Stimulated activated CD4-positive, alpha-beta T cell treated with anti-CD3 and anti-CD28 coated beads, TNF-alpha, amount 100 ng/mL, for 1 hour (primary cell): ENCODE data around the gene MAGEC3.
"Not testable (repeated sequence)": the region's sequence is repeated elsewhere in the genome, so short reads cannot be mapped to it uniquely, and the experiment has no call there.

Experiments
- DNase-seq, 3 donors: peaks; one replicate each; pipeline ENCODE4 v3.0.0-alpha.2; 2020; ENCODE audit warnings: low read depth in 3 of 3, low spot score in 1 of 3

MAGEC3 gene, protein sequence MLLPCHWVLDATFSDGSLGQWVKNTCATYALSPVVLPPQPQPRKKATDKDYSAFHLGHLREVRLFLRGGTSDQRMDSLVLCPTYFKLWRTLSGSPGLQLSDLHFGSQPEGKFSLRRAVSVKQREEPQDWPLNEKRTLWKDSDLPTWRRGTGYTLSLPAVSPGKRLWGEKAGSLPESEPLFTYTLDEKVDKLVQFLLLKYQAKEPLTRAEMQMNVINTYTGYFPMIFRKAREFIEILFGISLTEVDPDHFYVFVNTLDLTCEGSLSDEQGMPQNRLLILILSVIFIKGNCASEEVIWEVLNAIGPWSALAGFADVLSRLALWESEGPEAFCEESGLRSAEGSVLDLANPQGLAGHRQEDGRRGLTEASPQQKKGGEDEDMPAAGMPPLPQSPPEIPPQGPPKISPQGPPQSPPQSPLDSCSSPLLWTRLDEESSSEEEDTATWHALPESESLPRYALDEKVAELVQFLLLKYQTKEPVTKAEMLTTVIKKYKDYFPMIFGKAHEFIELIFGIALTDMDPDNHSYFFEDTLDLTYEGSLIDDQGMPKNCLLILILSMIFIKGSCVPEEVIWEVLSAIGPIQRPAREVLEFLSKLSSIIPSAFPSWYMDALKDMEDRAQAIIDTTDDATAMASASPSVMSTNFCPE

DNA sequence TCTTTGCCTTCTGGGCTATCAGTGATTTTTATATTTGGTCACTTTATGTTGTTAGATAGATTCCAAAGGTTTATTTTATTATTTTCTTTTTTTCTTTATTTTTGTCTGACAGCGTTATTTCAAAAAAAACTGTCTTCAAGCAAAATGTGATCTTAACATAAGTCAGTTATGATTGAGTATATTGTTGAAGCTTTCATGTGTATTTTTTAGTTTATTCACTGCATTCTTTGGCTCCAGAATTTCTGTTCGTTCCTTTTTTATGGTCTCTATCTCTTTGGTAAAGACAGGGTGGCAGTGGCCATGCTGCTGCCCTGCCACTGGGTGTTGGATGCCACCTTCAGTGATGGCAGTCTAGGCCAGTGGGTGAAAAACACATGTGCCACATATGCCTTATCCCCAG lies at the start of gene MAGEC3:
TSS of gene MAGEC3 (plus strand) at position 301 of the 400 bp plus-strand sequence. CDS start at position 301, 0 bp downstream.
- DNase-seq: no peak

DNA sequence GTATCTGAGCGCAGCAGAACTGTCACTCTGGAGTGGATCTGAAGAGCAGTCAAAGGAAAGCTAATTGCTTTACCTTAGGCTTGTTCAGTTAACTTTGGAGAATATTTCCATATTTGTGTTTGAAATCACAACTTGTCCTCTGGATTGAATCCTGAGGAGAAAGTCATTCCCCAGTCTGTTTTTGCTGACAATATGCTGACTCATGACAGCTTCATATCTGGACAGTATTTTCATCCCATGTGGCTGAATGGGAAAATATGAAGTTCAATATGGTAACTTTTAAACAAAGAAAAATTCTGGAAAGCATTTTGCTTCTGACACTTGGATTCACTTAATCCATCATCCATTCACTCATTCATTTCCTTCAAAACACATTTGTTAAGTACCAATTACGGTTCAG lies 46.3 kb upstream of the MAGEC3 start:
- DNase-seq: no peak

DNA sequence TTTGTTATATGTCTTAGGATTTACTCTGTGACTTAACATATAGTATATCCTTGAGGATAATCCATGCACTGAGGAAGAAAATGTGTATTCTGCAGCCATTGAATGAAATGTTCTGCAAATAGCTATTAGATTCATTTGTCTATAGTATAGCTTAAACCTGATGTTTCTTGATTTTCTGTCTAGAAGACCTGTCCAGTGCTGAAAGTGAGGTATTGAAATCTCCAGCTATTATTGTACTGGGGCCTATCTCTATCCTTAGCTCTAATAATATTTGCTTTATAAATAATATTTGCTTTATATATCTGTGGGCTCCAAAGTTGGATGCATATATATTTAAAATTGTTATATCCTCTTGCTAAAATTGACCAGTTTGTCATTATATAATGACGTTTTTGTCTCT lies 26.7 kb upstream of the MAGEC3 start:
- no peak for DNase-seq

DNA sequence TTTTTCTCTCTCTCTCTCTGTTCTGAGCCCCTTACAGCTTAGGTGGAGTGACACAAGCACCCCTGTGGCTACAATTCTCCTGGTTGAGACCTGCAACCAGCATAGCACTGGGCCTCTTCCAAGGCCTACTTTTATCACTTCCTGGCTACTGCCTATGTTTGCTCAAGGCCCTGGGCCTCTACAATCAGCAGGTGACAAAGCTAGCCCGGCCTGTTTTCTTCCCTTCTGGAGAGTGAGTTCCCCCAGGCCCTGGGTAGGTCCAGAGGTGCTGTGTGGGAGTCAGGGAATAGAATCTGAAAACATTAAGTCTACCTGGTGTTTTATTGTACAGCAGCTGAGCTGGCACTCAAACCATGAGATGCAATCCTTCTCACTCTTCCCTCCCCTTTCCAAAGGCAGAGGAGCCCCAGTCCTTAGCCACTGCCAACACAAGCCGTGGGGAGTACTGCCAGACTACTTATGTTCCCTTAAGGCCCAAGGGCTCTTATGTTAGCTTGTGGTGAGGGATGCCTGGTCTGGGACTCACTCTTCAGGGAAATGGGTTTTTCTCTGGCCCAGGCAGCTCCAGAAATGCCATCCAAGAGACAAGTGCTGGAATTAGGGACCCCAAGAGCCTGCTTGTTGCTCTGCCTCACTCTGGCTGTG lies 23.8 kb upstream of the MAGEC3 start:
- DNase-seq: no peak

DNA sequence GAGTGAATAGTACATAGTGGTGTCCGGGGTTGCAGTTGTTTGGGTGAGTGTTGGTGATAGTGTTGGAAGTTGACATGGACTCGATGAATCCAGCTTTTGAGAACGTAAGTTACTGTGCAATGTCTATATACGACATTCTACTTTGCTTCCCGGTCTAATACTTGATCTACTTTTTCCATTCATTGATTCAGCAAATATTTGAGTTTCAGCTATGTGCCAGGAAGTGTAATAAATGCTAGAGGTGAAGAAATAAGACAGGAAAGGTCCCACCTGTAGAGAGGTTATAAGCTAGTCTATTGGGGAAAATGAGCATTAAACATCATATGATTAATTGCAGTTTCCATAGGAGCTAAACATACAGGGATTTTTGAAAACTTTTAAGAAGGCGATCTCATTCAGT lies 22.2 kb upstream of the MAGEC3 start:
- no peak for DNase-seq

DNA sequence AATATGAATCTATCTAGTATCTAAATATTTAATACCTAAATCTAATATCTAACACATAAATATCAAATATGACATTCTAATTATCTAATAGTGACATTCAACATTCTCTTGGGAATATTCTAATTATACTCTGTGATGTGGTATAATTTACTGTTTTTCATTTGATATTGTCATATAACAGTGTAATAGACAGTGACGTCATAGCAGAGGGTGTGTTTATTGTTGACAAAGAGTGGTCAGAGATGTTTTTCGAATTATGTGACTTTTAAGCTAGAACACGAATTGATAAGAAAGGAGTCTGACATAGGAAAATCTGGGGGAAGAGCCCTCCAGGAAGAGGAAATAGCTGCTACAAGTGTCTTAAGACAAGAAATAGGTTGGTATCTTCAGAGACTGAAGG lies 5.9 kb upstream of the MAGEC3 start:
- no peak for DNase-seq

DNA sequence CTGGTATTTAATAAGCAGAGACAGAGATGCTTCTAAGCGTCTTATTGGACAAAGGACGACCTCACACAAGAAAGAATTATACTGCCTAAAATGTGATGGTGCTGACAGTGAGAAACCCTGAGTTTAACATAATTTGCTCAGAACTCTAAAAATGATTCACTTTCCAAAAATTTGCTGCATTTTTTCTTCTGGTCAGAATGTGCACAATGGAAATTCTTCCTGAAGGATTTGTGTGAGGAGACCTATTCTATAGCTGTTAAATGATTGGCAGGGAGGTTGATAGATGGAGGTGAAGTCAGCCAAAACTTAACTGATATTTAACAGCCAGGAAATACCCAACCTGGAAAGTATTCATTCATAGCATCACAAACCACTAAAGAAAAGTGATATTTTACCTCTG lies 1.7 kb downstream of the MAGEC3 start:
- DNase-seq: no peak

DNA sequence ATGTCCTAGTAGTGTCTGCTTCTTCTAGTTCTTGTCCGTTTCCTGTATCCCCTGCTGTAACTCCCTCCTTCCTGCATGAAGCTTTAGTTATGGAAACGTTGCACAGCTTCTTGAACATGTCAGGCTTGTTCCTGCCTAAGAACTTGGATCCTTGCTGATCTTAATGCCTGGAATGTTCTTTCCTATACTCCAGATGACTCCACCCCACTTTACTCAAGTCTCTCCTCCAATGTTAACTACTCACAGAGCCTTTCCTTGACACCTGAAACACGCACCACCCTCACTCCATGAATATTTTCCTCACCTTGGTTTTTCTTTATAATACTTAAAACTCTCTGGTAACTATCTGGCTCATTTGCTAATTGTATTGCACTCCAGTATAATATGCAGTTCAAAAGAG lies 19.4 kb downstream of the MAGEC3 start:
- no peak for DNase-seq

DNA sequence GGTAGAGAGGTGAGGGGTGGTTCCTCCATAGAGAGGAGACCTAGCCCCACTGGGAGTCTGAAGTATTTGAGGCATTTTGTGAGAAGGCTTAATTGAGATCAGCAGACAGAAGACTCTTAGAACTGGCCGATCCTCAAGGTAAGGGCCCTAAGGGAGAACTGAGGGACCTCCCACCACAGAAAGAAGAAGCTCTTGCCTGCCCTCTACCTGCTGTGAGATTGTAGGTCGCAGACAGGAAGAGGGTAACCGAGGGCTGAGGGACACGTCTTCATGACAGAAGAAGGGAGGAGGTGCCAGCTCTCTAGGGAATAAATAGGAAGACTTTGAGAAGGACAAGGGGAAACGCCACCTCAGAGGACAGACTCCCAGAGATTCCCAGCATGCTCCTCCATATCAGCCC lies 41.5 kb downstream of the MAGEC3 start:
- no peak for DNase-seq

DNA sequence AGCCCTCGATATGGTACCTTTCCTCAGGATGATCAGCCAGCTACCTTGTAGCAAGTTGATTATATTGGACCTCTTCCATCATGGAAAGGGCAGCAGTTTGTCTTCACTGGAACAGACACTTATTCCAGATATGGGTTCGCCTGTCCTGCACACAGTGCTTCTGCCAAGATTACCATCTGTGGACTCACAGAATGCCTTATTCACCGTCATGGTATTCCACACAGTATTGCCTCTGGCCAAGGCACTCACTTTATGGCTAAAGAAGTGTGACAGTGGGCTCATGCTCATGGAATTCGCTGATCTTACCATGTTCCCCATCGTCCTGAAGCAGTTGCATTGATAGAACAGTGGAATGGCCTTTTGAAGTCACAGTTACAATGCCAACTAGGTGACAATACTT lies 50.7 kb downstream of the MAGEC3 start:
- not testable (repeated sequence) for DNase-seq

DNA sequence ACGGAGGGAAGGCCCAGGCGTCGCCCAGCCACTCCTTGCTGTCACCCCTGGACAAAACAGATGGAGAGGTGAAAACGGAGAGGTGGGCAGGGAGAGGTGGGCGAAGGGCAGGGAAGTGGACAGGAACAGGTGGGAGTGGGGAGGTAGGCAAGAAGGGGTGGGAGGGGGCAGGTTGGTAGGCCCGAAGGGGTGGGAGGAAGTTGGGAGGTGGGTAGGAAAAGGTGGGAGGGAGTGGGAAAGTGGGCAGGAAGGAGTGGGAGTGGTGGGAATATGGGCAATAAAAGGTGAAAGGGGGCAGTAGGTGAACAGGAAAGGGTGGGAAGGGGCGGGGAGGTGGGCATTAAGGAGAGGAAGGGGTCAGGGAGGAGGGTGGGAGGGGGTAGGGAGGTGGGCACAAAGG lies 56.6 kb downstream of the MAGEC3 start:
- DNase-seq: no peak

DNA sequence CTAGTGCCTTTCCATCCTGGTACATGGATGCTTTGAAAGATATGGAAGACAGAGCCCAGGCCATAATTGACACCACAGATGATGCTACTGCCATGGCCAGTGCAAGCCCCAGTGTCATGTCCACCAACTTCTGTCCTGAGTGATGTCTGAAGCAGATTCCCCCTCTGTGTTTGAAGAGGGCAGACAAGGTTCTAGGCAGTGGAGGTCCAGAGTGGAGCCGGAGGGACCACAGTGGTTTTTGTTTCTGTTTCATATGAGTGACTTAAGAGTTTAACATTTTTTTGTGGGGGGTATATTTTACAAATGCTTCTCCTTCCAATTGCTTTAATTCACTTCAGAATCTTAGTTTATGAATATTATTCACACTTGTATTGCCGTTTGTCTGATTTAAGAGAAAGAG lies 59.6 kb downstream of the MAGEC3 start:
- no peak for DNase-seq

DNA sequence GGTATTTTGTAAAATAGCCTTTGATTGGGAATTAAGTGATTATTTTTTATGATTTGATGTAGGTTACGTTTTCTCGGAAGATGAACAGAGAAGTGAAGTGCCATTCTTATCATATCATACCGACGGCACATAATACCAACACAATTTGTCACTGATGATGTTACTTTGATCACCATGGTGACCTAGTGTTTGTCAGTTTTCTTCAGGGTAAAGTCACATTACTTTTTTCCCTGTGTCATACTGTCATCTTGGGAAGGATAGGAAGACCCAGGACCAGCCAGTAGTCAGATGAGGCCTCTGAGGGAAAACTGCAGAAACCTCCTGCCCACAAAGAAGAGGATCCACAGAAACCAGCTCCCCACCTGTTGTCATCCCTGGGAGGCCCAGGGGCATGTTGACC lies 64.2 kb downstream of the MAGEC3 start:
- DNase-seq: no peak

DNA sequence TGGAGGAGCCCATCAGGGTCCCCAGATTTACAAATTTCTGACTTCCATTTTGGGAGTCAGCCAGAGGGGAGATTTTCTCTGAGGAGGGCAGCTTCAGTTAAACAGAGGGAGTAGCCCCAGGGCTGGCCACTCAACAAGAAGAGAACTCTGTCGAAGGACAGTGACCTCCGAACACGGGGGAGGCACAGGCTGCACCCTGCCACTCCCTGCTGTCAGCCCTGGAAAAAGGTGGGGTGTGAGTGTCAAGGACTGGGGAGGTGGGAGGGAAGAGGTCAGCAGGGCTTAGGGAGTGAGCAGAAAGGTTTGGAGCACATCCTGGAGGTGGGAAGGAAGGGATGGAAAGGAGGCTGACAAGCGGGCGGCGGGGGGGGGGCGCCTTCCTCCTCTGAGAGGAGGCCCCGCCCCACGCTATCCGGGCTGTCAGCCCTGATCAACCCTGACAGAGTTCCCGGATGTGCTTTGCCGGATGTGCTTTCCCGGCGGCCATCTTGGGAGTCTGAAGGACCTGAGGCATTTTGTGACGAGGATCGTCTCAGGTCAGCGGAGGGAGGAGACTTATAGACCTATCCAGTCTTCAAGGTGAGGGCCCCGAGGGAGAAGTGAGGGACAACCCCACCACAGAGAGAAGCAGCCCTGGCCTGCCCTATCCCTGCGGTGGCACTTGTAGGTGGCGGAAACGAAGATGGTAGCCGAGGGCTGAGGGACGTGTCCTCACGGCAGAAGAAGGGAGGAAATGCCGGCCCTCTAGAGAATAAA lies 65.5 kb downstream of the MAGEC3 start, which contains the start of gene MAGEC1:
TSS of gene MAGEC1 (plus strand) at position 495 of the 756 bp plus-strand sequence. CDS start 1,179 bp downstream, outside the sequence.
- DNase-seq: no peak

DNA sequence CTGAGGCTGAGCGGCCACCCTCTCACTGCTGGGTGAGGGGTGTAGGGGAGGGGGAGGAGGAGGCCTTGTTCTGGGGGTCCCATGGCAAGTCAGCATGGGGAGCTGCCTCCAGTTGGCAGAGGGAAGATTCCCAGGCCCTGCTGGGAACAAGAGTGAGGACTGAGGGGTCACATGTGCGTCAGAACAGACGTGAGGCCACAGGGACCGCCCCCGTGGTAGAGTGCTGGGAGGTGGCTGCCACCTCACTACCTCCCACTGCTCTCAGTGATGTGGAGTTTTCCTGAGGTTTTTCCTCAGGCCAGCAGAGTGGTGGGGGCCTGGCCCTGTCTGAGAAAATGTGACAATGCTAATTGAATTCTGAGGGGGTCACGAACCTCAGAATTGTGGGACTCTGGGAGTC lies 66.1 kb downstream of the MAGEC3 start:
- no peak for DNase-seq

DNA sequence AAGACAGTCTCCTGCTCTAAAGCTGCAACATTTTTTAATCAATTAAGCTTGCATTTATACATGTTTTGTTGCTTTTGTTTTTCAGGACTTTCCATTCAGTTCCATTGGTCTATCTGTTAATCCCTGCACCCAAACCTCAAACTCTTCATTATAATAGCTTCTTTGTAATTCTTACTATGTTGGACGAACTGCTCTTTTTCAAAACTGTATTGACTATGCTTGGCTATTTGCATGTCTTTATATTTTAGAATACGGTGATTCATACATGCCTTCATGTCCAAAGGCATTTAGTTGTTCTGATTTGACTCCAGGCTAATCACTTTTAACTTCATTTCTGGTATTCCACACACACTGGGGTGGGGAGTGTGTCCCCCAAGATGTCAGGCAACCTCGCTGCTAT lies 79.7 kb downstream of the MAGEC3 start:
- no peak for DNase-seq

DNA sequence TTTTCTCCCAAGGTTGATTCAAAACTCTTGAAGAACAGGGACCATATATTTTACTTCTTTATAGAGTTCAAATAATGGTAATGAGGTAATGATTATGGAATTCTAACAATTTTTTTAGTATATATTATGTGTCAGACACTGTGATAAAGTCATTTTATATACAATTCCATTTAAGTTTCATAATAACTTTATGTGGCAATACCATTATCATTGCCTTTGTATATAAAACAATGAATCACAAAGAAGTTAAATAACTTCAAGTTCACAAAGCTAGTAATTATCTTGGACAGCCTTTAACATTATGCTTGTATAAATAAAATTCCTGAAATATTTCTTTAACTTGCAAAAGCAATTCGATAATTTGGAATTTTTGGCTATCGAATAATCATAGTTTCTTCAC lies 86.2 kb downstream of the MAGEC3 start:
- DNase-seq: no peak

DNA sequence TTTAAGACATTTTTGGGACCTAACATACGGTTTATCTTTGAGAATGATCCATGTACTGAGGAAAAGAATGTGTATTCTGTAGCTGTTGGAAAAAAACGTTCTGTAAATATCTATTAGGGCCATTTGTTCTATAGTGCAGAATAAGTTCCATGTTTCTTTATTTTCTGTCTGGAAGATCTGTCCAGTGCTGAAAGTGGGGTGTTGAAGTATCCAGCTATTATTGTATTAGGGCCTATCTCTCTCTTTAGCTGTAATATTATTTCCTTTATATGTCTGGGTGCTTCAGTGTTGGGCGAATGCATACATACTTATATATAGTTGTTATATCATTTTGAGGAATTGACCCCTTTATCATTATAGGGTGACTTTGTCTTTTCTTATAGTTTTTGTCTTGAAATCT lies 90.3 kb downstream of the MAGEC3 start:
- no peak for DNase-seq

DNA sequence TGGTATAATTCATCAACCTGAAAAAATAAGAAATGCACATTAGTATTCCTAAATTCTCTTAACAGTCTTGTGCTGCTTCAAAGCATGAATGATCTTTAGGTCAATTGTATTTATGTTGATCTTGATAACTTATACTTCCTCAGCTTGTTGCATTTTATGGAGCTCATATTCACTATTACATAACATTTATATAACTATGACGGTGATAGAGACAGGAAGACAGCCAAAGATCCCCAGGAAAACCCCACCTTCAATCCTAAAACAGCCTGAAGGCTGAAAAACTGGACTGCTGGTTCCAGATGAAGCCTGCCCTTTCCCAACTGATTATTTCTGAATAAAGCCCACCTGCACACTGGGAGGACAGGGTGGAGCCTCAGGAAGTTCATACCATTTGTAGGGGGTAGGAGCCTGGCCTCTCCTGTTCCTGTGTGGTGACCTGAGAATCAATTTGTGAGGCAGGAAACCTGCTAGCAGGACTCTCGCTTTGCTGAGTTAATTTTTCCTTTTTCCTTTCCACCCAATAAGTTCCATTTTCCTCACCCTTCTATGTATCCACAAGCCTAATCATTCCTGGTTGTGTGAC lies 96.0 kb downstream of the MAGEC3 start:
- no peak for DNase-seq

DNA sequence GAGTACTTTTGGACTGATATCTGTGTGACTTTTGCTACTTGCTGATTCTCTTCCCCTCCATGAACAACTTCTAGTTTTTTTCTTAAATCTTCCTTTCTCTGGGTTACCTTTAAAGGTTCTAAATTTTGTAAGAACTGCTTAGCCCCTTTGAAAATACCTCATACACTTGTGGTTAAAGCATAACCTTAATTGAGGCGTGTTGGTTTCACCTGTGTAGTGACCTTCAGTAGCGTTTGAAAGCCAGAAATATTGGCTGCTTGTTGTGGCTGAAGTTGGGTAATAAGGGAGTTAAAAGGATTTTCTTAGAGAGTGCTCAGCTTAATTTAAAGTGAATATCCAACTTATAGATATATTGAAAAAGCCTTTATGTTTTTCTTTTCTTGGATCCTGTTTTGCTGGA lies 97.5 kb downstream of the MAGEC3 start:
- DNase-seq: no peak

DNA sequence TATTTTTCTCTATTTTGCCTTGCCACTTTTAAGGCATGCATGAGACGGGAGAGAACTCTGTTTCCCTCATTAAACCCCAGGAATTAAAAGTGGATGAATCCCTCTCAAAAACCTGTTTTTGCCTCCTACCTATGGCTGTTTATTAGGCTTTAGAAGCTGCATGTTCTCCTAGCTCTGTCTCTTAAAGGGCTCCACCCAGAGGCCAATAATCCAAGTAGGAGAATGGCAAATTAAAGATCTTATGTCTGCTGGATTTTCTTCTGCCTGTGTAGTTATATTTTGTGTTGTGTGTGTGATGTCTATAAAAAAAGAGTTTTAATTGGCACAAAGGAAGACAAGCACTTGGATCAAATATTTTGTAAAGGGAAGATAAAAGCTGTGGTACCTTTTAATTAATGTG lies 98.0 kb downstream of the MAGEC3 start:
- DNase-seq: no peak
